Vein endothelial cell (primary cell): Measurements from ENCODE around the gene MAGED2. TPM values are rescaled to one million over a fixed set of nuclear protein-coding genes. Genes with fewer than 3 reads are reported as not detected.

ENCODE experiments used
- small RNA-seq: library from RNA; depleted of rRNA; stranded (forward); fragments of <200 nt; gene quantifications from one replicate; pipeline ENCODE3, GENCODE V24; 2012
- total RNA-seq: library from RNA; depleted of rRNA; stranded (reverse); fragments of >200 nt; gene quantifications from 2 replicates; pipeline ENCODE4 v1.2.3, GENCODE V29; 2012

MAGED2 gene
- total RNA-seq: 289 and 365 TPM in 2 replicates

GRCh38 chrX:54807524-54808108 lies at the start of gene MAGED2:
MAGED2 (plus strand) TSS chrX:54807745; CDS start chrX:54809332, 1,587 bp downstream.

DNA sequence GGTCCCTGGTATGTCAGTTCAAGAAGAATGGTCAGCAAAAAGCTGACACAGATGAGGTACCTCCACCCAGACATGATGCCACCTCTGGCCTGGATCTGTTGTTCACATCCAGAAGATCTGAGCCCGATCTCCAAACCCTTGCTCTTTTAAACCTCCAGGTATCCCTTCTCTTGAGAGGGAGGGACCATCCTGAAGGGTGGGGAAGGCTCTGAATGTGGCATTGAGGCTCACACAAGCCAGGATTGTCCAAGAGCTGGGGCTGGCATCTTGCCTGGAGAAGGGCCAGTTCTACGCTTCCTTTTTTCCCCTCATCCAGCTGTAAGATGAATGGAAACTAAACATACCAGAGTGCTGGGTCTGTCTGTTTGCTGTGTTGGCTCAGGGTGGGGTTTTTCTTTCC lies 9.4 kb upstream of the MAGED2 start, which contains the start of gene ITIH6:
ITIH6 (minus strand) TSS at position 119 of the 400 bp plus-strand sequence; CDS start at position 74, 45 bp downstream.

Small RNA genes within 50 kb of the gene (small RNA-seq; reads per million reads assigned to genes)
- gene AL049732.1 (not detected), gene SNORA11 (46.7 reads per million, percentile 98 among the genes with 10 or more reads in this experiment)

Other genes starting within 250 kb of the MAGED2 start
- gene ITIH6, start 9.5 kb upstream of the MAGED2 start, total RNA-seq: not detected in 2 replicates
- gene TRO, start 113.1 kb downstream of the MAGED2 start, total RNA-seq: 2.9 and 4.5 TPM in 2 replicates
- under 0.01 and 0.10 TPM in 2 replicates for gene PFKFB1, start 186.4 kb downstream of the MAGED2 start, total RNA-seq
- 14.3 and 18.3 TPM in 2 replicates for gene APEX2, start 192.6 kb downstream of the MAGED2 start, total RNA-seq
- not detected in 2 replicates for gene ALAS2, start 223.2 kb downstream of the MAGED2 start, total RNA-seq